Stimulated activated CD4-positive, alpha-beta T cell treated with anti-CD3 and anti-CD28 coated beads, Interleukin-4, amount 100 ng/mL, for 24 hours (primary cell): ENCODE results near the gene PLD6.
A peak's percentile ranks its signal among the peaks of the same experiment; 100 is the strongest.
"Not testable (repeated sequence)": the region's sequence is repeated elsewhere in the genome, so short reads cannot be mapped to it uniquely, and the experiment has no call there.

Experiments
- DNase-seq: peaks from one replicate; pipeline ENCODE4 v3.0.0-alpha.2; 2020

Gene PLD6

GRCh38 chr17:17196776-17197175 is 9.4 kb downstream of the PLD6 start:
- DNase-seq = no peak

GRCh38 chr17:17195466-17195865 is 10.7 kb downstream of the PLD6 start:
- DNase-seq = not testable (repeated sequence)

GRCh38 chr17:17191961-17192381 is 14.2 kb downstream of the PLD6 start:
- DNase-seq = no peak

GRCh38 chr17:17191346-17191792 is 14.8 kb downstream of the PLD6 start:
- no peak for DNase-seq

- no peak for DNase-seq
Measured at GRCh38 chr17:17190188-17190587, 15.9 kb downstream of the PLD6 start.

- DNase-seq = no peak
Measured at GRCh38 chr17:17189559-17189958, 16.6 kb downstream of the PLD6 start.

GRCh38 chr17:17188586-17188985 is 17.5 kb downstream of the PLD6 start:
- no peak for DNase-seq

GRCh38 chr17:17186551-17187505 is 19.3 kb downstream of the PLD6 start:
- no peak for DNase-seq

GRCh38 chr17:17186051-17186450 is 20.1 kb downstream of the PLD6 start:
- DNase-seq = peak; percentile 65

GRCh38 chr17:17184985-17185757 is 21.0 kb downstream of the PLD6 start:
- not testable (repeated sequence) for DNase-seq

GRCh38 chr17:17183744-17184143 is 22.4 kb downstream of the PLD6 start:
- DNase-seq = no peak

- DNase-seq = no peak
Measured at GRCh38 chr17:17182598-17183136, 23.5 kb downstream of the PLD6 start.

GRCh38 chr17:17181666-17182597 is 24.2 kb downstream of the PLD6 start:
- DNase-seq = peak; percentile 46

GRCh38 chr17:17180741-17181525 is 25.2 kb downstream of the PLD6 start:
- no peak for DNase-seq

- peak; percentile 28 for DNase-seq
Measured at GRCh38 chr17:17180141-17180603, 26.0 kb downstream of the PLD6 start.

- peak; percentile 21 for DNase-seq
Measured at GRCh38 chr17:17179371-17179827, 26.7 kb downstream of the PLD6 start.

- DNase-seq = no peak
Measured at GRCh38 chr17:17177176-17177575, 29.0 kb downstream of the PLD6 start.

- peak; percentile 38 for DNase-seq
Measured at GRCh38 chr17:17176341-17176740, 29.8 kb downstream of the PLD6 start.

- no peak for DNase-seq
Measured at GRCh38 chr17:17175917-17176316, 30.2 kb downstream of the PLD6 start.

GRCh38 chr17:17175340-17175739 is 30.8 kb downstream of the PLD6 start:
- no peak for DNase-seq

GRCh38 chr17:17173921-17174320 is 32.2 kb downstream of the PLD6 start:
- DNase-seq = no peak
